OCI-LY1 (cell line): ENCODE data around the gene GABRA5.
"Not testable (repeated sequence)": the region's sequence is repeated elsewhere in the genome, so short reads cannot be mapped to it uniquely, and the experiment has no call there.

Experiments
- H2AFZ ChIP-seq: fragments of 200-600 bp; sonication (generic), shearing (Covaris generic); 2 replicates; pipeline ENCODE4 v1.6.0; 2014; ENCODE audit warnings: antibody characterized with exemption, mild to moderate bottlenecking, low read length
- H3F3A ChIP-seq: fragments of 200-600 bp; sonication (generic), shearing (Covaris generic); 2 replicates; pipeline ENCODE4 v1.6.0; 2014; ENCODE audit warnings: mild to moderate bottlenecking, antibody characterized with exemption, low read length, moderate library complexity; ENCODE audit not compliant: insufficient read depth
- H3K27ac ChIP-seq: fragments of 200-600 bp; sonication (generic); 2 replicates; pipeline ENCODE4 v1.5.1; 2014; ENCODE audit warnings: low read length, mixed run types, mild to moderate bottlenecking, low read depth; ENCODE audit not compliant: poor library complexity, severe bottlenecking
- H3K27me3 ChIP-seq: fragments of 200-600 bp; sonication (generic); 2 replicates; pipeline ENCODE4 v1.6.0; 2014; ENCODE audit warnings: antibody characterized with exemption, mild to moderate bottlenecking, low read length, moderate library complexity; ENCODE audit not compliant: insufficient read depth
- H3K36me3 ChIP-seq: fragments of 200-600 bp; sonication (generic); 2 replicates; pipeline ENCODE4 v1.6.1; 2014; ENCODE audit warnings: mild to moderate bottlenecking, antibody characterized with exemption, low read length, moderate library complexity, mixed read lengths; ENCODE audit not compliant: insufficient read depth
- H3K4me1 ChIP-seq: fragments of 200-600 bp; sonication (generic); 2 replicates; pipeline ENCODE4 v1.5.1; 2014; ENCODE audit warnings: mild to moderate bottlenecking, low read length, moderate library complexity; ENCODE audit not compliant: insufficient read depth, severe bottlenecking
- H3K4me2 ChIP-seq: fragments of 200-600 bp; sonication (generic), shearing (Covaris generic); 2 replicates; pipeline ENCODE4 v1.6.1; 2014; ENCODE audit warnings: low read length
- H3K4me3 ChIP-seq: fragments of 200-600 bp; sonication (generic); 2 replicates; pipeline ENCODE4 v1.5.1; 2014; ENCODE audit warnings: low read length, low read depth, mild to moderate bottlenecking, mixed read lengths; ENCODE audit not compliant: poor library complexity, severe bottlenecking
- H3K79me2 ChIP-seq: fragments of 200-600 bp; shearing (Covaris generic); 2 replicates; pipeline ENCODE4 v1.6.1; 2016; ENCODE audit warnings: mixed run types, low read length, mixed read lengths; ENCODE audit not compliant: insufficient read depth
- H3K9ac ChIP-seq: fragments of 200-600 bp; sonication (generic), shearing (Covaris generic); 2 replicates; pipeline ENCODE4 v1.6.1; 2014; ENCODE audit warnings: mild to moderate bottlenecking, low read length, mixed read lengths
- H3K9me2 ChIP-seq: fragments of 200-600 bp; sonication (generic), shearing (Covaris generic); 2 replicates; pipeline ENCODE4 v1.6.1; 2014; ENCODE audit warnings: low read depth, mild to moderate bottlenecking, low read length, mixed read lengths
- H3K9me3 ChIP-seq: fragments of 200-600 bp; shearing (Covaris generic); 2 replicates; pipeline ENCODE4 v1.6.1; 2014; ENCODE audit warnings: low read length, mixed read lengths
- H4K20me1 ChIP-seq: fragments of 200-600 bp; sonication (generic), shearing (Covaris generic); 2 replicates; pipeline ENCODE4 v1.6.0; 2016; ENCODE audit warnings: mild to moderate bottlenecking, low read length; ENCODE audit not compliant: insufficient read depth
- EZH2 ChIP-seq: fragments of 200-600 bp; sonication (generic), shearing (Covaris generic); IDR thresholded peaks from 2 replicates; pipeline ENCODE4 v1.8.0; 2017; ENCODE audit warnings: borderline replicate concordance, mixed run types, mild to moderate bottlenecking, antibody characterized with exemption, low read length, moderate library complexity, mixed read lengths
- TF ChIP-seq, protein P1 (sequence below): fragments of 200-600 bp; sonication (generic), shearing (Covaris generic); IDR thresholded peaks from 2 replicates; pipeline ENCODE4 v1.5.1; 2017; ENCODE audit warnings: mild to moderate bottlenecking, antibody characterized with exemption, low read length, moderate library complexity, mixed read lengths

GABRA5 gene

GRCh38 chr15:26893351-26894065 is 26.6 kb downstream of the GABRA5 start:
- H3K4me3 ChIP-seq = no peak overlapping the region
- no peaks in the 10 kb centered on the region for H3K4me1 ChIP-seq
- no peaks in the 10 kb centered on the region for H3K79me2 ChIP-seq
- no peaks in the 10 kb centered on the region for H3K9me2 ChIP-seq
- TF ChIP-seq, protein P1, sequence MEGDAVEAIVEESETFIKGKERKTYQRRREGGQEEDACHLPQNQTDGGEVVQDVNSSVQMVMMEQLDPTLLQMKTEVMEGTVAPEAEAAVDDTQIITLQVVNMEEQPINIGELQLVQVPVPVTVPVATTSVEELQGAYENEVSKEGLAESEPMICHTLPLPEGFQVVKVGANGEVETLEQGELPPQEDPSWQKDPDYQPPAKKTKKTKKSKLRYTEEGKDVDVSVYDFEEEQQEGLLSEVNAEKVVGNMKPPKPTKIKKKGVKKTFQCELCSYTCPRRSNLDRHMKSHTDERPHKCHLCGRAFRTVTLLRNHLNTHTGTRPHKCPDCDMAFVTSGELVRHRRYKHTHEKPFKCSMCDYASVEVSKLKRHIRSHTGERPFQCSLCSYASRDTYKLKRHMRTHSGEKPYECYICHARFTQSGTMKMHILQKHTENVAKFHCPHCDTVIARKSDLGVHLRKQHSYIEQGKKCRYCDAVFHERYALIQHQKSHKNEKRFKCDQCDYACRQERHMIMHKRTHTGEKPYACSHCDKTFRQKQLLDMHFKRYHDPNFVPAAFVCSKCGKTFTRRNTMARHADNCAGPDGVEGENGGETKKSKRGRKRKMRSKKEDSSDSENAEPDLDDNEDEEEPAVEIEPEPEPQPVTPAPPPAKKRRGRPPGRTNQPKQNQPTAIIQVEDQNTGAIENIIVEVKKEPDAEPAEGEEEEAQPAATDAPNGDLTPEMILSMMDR = no peak
- TF ChIP-seq EZH2 = no peak
- H3F3A ChIP-seq = no peaks in the 10 kb centered on the region
- no peaks in the 10 kb centered on the region for H3K27me3 ChIP-seq
- H2AFZ ChIP-seq = no peak overlapping the region
- no peaks in the 10 kb centered on the region for H4K20me1 ChIP-seq
- no peaks in the 10 kb centered on the region for H3K36me3 ChIP-seq
- H3K27ac ChIP-seq = no peak overlapping the region
- no peaks in the 10 kb centered on the region for H3K9me3 ChIP-seq
- no peak overlapping the region for H3K9ac ChIP-seq
- H3K4me2 ChIP-seq = no peak overlapping the region

- Histone ChIP-seq H3K27ac (no peak overlapping the region), H3K9ac (no peak overlapping the region), H3K79me2 (no peaks in the 10 kb centered on the region), H3K4me2 (no peak overlapping the region), H4K20me1 (no peaks in the 10 kb centered on the region), H3K27me3 (no peaks in the 10 kb centered on the region), H3K4me1 (no peaks in the 10 kb centered on the region), H2AFZ (no peak overlapping the region), H3F3A (no peaks in the 10 kb centered on the region), H3K9me3 (0 out of 2 replicates have a peak, but pooled peaks cover 1% of the 10 kb centered on the region), H3K4me3 (no peak overlapping the region), H3K36me3 (no peaks in the 10 kb centered on the region), H3K9me2 (no peaks in the 10 kb centered on the region)
- no peak for TF ChIP-seq EZH2
Observed at GRCh38 chr15:26894181-26894580, 27.3 kb downstream of the GABRA5 start.

DNA sequence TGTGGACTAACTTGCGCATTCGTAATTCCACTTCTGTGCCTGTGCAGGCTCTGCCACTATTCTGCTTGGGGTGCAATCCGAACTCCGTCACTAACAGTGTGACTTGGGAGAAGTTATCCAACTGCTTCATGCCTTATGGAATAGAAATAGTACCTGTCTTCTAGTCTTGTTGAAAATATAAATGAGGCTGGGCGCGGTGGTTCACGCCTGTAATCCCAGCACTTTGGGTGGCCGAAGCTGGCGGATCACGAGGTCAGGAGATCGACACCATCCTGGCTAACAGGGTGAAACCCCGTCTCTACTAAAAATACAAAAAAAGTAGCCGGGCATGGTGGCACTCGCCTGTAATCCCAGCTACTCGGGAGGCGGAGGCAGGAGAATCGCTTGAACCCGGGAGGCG is 28.5 kb downstream of the GABRA5 start:
- not testable (repeated sequence) for H3K4me2 ChIP-seq, H3K27me3 ChIP-seq, H2AFZ ChIP-seq, H3K4me3 ChIP-seq, H3K36me3 ChIP-seq, H3K27ac ChIP-seq, H3K9ac ChIP-seq, H3K4me1 ChIP-seq, H3K9me2 ChIP-seq, H4K20me1 ChIP-seq, H3K9me3 ChIP-seq, H3F3A ChIP-seq, H3K79me2 ChIP-seq

- H3K36me3 ChIP-seq = no peaks in the 10 kb centered on the region
- no peaks in the 10 kb centered on the region for H3K4me1 ChIP-seq
- H3K27ac ChIP-seq = no peak overlapping the region
- H2AFZ ChIP-seq = no peak overlapping the region
- TF ChIP-seq, protein P1 = no peak
- no peak for TF ChIP-seq EZH2
- H3K4me3 ChIP-seq = no peak overlapping the region
- H3K9me2 ChIP-seq = no peaks in the 10 kb centered on the region
- 0 out of 2 replicates have a peak, but pooled peaks cover 3% of the 10 kb centered on the region for H3K9me3 ChIP-seq
- no peaks in the 10 kb centered on the region for H3F3A ChIP-seq
- no peak overlapping the region for H3K9ac ChIP-seq
- no peaks in the 10 kb centered on the region for H3K27me3 ChIP-seq
- H4K20me1 ChIP-seq = no peaks in the 10 kb centered on the region
- H3K79me2 ChIP-seq = no peaks in the 10 kb centered on the region
- no peak overlapping the region for H3K4me2 ChIP-seq
Observed at GRCh38 chr15:26899658-26900057, 32.8 kb downstream of the GABRA5 start.
